GM19023 (cell line): ENCODE results near the gene TSEN34.
"Not testable (repeated sequence)": the region's sequence is repeated elsewhere in the genome, so short reads cannot be mapped to it uniquely, and the experiment has no call there.

Source experiments
- ATAC-seq: cut with Tn5 transposase; IDR thresholded peaks from one replicate; pipeline ENCODE4 v1.9.1; 2021; ENCODE audit warnings: mild to moderate bottlenecking, moderate library complexity; ENCODE audit not compliant: unreplicated experiment

Gene TSEN34

DNA sequence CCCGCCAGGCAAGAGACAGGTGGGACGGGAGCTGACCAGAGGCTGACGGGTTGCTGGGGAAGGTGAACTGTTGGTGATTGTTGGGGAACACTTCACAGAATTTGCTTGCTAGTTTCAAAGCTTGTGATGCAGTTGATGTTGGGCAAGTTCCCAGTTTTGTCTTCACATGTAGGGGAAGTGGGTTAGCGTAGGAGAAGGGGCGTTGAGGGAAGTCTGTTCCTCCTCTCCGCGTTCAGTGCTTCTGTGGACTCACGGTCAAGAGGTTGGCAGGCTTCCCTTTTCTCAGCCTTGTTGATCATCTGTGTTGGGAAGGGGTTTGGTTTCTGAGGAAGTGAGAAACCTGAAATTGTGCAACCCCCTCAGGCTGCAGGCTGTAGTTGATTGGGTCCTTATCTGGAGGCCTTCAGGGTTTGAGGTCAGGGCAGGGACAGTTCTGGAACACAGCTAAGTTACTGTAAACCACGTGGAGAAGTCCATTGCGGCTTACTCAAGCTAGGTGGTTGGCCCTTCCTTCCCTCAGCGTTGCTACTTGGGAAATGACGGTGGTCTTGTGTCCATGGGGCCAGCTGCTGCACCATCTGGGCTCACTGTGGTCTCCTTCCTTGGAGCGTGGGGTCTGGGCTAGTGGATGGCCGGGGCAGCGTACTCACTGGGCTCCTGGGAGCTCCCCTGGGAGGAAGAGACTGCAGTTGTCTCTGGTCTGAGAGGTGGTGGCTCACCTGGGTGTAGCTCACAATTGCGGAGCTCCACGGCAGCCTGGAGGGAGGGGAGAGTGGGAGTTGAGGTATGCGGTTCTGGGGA, 17.1 kb downstream of the TSEN34 start:
- no peak for ATAC-seq

- ATAC-seq: no peak
Measured at GRCh38 chr19:54208784-54209057, 17.6 kb downstream of the TSEN34 start.

GRCh38 chr19:54209058-54209810, 18.1 kb downstream of the TSEN34 start:
- no peak for ATAC-seq

DNA sequence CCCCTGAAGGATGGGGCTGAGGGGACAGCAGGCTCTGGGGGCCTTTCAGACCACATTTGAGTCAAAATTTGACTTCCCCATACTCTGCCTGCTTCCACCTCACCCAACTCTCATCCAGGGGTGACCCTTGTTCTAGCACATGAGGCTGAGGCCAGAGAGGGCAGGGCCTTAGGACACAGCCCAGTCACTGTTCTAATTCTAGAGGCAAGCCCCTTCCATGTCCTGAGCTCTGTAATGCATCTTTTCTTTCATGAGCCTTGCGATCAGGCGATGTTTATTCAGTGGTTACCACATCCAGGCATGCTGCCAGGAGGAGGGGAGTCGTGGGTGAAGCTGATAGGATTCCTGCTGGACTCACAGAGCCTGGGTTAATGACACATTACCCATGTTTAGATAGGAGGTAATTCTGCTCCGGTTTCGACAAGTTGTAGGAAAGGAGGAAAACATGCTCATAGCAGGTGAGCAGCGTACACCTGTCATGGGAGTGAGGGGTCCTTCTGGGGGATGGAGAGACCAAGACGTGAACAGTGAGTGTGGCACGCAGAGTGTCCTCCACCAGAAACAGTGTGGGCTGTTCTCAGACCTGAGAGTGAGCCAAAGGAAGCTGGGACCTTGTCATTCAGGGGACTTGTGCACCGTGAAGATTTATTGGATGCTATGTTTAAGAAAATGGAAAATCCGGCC, 18.8 kb downstream of the TSEN34 start:
- no peak for ATAC-seq

DNA sequence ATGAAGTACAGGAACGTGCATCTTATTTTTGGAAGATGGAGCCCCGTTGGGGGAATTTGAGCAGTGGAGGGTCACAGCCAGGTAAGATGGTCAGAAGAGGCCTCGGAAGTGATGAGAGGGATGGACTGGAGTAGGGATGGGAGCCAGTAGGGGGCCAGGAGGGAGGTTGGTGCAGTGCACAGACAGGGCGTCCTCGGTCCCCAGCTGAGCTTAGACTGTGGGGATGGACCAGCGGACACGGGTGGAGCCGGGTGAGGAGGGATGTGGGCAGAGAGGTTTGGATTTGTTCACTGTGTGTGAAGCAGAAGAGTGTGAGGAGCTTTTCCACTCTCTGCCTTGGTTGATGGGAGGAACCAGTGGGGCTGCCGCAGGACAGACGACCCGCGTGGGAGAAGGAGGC, 20.1 kb downstream of the TSEN34 start:
- no peak for ATAC-seq

GRCh38 chr19:54214217-54214616, 23.1 kb downstream of the TSEN34 start:
- not testable (repeated sequence) for ATAC-seq

GRCh38 chr19:54214734-54215133, 23.6 kb downstream of the TSEN34 start:
- ATAC-seq: not testable (repeated sequence)

DNA sequence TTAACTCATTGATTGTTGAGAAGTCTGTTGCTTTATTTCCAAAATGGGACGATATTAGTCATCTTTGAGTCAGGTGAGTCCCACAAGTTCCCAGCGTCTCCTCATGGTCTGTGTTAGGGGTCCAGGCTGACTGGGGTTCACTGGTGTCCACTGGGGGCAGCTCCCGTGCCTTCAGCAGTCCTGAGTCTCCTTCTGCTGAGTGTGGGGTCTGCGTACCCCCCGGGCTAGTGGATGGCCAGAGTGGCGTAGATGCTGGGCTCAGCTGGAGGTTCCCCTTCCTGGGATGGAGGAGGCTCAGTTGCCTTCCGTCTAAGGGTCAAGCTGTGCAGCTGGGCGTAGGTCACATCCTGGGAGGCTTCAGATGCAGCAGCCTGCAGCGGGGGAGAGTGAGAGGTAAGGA, 25.8 kb downstream of the TSEN34 start:
- no peak for ATAC-seq

DNA sequence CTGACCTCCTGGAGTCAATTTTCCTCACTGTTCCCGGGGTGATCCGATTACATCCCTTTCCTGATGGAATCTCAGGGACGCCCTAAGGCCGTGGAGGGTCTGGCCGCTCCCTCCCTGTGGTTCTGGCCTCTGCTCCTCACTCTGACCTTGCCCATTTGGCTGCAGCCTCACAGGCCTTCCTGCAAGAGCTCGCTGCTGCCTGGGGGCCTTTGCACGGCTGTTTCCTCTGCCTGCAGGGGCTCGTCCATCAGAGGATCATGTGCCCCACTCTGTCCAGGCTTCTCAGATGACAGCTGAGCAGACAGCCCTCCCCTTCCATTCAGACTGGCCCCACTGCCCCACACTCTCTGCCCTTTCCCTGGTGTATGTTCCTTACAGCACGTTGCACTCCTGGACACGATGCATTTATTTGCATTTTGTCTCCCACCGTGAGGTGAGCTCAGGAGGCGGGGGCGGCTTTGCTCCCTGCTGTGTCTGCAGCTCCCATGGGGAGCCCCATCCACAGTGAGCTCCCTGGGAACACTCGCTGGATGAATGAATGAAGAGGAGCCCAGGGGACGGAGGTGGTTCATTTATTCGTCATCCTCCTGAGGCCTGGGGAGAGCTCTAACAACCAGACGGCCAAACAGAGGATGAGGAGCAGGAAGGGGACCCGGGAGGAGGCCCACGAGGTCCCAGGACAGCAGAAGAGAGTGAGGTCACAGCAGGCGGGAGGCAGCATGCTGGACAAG, 26.6 kb downstream of the TSEN34 start:
- not testable (repeated sequence) for ATAC-seq

- ATAC-seq: no peak
Measured at GRCh38 chr19:54218259-54218658, 27.2 kb downstream of the TSEN34 start.

DNA sequence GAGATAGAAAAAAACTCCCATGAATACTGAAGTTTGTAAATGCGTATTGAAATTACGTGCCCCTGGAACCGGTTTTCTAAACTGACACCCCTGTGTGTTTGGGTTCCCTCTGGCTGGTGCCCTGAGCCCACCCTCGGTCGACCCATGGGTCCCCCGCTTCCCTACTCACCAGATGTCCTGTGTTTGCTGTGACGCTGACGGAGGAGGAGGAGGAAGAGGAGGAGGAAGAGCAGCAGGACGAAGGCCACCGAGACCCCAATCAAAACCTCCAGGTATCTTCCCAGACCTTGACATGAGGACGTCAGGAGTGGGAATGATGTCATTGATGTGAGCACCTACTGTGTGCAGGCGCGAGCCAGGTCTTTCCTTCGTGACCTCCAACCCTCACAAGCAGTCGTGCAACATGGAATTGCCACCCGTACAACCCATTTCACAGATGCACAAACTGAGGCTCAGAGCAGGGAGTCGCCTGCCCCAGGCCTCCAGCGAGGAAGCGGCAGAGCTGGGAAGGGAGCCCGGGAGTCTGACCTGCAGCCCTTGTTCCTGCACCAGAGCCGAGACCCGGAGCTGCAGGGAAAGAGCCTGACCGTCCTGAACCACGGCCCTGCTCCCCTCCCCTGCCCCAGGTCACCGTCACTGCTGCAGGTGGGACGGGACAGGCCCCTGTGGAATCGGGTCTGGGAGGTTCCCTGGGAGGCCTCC, 28.0 kb downstream of the TSEN34 start:
- ATAC-seq: no peak

- ATAC-seq: not testable (repeated sequence)
Measured at GRCh38 chr19:54219702-54220101, 28.6 kb downstream of the TSEN34 start.

- ATAC-seq: not testable (repeated sequence)
Measured at GRCh38 chr19:54221947-54222346, 30.8 kb downstream of the TSEN34 start.

DNA sequence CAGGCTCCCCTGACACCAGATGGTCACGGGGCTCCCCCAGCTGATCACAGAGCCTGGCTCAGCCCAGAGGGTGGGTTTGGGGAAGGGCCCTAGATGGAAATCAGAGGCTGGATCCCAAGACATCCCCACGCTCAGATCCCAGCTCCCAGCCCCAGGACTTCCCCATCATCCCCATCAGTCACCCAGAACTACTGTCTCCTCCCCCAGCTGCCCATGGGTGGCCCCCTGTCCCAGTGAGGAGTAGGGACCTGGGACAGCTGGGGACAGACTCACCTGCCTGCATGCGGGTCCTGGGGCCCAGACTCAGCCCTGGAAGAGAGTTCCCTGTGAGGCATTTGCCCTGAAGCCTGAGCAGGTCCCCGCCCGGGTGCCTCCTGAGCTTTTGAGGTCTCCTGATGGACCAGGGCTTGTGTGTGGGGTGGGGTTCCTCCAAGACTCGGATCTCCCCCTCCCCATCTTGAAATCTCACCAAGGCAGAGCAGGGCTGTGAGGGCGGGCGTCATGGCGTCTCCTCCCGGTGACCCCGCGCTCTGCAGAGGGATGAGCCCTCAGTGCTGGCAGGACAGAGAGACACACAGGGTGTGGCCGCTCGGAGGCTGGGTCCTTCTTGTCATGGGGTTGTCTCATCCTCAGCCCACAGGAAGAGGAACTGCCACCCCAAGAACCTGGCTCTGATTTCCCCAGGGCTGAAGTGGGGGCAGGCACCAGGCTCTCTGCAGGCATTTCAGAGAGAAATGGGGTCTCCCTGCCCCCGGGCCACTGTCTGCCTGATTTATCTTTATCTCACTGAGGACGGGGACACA, 31.6 kb downstream of the TSEN34 start, which contains the start of gene LILRB3:
LILRB3 (minus strand) TSS at position 534 of the 803 bp plus-strand sequence; CDS start at position 503, 31 bp downstream.
- not testable (repeated sequence) for ATAC-seq

GRCh38 chr19:54223277-54223936, 32.3 kb downstream of the TSEN34 start:
- ATAC-seq: not testable (repeated sequence)

DNA sequence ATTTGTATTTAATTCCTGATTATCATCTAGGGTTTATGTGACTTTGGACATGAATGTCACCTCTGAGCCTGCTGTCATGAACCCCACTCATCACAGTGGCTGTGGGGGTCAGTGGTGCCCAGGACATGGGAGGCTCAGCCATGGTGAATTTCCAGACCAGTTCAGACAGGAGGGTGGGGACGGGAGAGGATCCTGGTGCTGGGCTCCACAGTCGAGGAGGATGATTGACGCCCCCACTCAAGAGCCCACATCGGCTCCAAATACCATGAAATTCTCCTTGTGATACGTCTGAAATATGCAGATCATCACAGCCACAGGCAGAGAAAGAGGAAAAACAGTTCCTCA, 32.8 kb downstream of the TSEN34 start:
- not testable (repeated sequence) for ATAC-seq

DNA sequence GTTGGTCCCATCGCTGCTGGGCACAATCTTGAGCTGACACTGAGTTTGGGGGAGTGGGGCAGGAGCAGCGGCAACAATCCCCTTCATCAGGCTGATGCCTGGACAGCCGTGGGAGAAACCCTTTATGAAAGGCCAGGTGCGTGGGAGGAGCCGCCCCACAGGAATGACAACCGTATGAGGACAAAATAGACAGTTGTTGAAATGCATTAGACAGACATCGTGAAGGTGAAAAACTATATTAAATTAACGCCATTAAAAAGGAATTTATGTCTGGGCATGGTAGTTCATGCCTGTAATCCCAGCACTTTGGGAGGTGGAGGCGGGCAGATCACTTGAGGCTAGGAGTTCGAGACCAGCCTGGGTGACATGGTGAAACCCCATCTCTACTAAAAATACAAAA, 33.5 kb downstream of the TSEN34 start:
- ATAC-seq: not testable (repeated sequence)

DNA sequence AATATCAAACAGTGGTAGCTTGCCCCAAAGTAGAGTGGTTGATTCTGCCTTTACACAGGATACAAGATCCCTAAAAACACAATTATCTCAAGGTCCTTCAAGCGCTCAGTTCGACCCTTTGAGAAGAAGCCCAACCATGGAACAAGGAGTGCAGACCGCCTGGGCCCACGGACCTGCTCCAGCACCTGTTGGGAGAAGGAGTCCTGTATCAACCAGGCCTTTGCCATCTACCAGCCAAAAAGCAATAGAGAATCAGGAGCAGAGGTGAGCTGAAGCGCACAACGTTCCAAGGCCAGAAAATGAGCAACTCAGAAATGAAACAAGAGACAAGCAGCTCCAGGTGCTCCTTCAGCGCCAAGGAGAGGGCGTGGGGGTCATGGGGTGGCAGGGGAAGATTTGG, 38.0 kb downstream of the TSEN34 start:
- no peak for ATAC-seq

DNA sequence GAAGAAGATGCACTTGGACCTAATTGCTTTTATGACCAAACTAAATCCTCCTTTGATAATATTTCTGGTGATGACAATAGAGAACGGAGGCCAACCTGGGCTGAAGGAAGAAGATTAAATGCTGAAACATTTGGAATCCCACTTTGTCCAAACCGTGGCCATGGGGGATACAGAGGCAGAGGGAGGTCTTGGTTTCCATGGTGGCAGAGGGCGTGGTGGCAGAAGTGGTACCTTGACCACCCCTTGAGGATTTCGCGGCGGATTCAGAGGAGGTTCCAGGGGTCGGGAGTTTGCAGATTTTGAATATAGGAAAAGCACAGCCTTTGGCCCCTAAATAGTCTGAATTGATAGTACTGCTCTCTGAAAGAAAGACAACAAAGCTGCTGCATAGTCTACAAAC, 38.9 kb downstream of the TSEN34 start:
- ATAC-seq: no peak
